ENCODE measurements around the gene SGMS1.

SGMS1 gene

DNA sequence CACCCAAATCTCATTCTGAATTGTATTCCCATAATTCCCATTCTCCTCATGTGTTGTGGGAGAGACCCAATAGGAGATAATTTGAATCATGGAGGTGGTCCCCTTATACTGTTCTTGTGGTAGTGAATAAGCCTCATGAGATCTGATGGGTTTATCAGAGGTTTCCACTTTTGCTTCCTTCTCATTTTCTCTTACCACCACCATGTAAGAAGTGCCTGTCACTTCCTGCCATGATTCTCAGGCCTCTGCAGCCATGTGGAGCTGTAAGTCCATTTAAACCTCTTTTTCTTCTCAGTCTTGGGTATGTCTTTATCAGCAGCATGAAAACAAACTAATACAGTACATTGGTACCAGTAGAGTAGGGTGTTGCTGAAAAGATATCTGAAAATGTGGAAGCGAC lies 274.2 kb downstream of the SGMS1 start:
- in situ Hi-C loops (cut with MboI; ENCODE audit: low sequenced_read_pairs): no loop called here

DNA sequence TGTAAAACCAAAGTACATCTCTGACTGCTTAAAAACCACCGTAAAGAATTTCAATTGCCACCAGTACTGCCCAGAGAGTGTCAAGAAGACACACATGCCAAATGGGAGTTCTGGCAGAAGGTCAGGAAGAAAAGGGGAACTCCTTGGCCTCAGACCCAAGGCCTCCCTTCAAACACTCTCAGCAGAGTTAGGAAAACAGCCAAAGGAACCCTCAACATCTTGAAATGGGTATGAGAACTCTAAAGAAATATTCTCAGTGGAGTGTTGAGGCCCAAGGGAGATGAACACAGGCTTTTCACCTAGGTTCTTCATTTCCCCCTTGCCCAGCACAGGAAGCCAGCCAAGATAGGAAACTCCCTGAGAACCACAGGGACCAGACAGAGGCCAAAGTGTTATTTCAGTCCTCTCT lies 276.4 kb downstream of the SGMS1 start:
- in situ Hi-C loops (cut with MboI; ENCODE audit: low sequenced_read_pairs): no loop called here

DNA sequence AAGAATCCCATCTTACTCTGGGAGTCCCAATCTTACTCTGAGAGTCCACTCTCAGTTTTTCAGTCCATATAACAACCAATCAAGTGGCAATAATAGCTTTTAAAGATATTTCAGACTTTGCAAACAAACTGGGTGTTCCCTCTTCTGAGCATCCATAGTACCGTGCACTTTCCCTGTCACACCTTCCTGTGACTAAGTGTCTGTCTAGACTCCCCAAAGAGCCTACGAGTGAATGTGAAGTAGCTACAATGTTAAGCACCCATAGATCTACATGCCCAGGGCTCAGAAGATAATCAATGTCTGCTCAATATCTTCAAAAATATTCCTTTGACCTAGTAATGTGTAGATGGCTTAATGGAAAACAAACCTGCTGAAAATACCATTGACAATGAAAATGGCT lies 276.8 kb downstream of the SGMS1 start:
- in situ Hi-C loops (cut with MboI; ENCODE audit: low sequenced_read_pairs): no loop called here

DNA sequence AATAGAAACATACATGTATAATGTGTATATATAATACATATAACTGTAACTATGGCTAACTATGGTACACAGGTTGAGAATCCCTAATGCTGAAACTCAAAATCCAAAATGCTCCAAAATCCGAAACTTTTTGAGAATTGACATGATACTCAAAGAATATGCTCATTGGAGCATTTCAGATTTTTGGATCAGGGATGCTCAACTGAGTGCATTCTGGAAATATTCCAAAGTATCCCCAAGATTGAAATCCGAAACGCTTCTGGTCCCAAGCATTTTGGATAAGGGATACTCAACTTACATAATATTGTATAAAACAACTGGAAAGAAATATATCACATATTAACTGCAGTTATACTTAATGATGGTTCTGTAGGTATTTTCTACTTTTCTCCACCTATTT lies 278.2 kb downstream of the SGMS1 start:
- in situ Hi-C loops (cut with MboI; ENCODE audit: low sequenced_read_pairs): no loop called here

GRCh38 chr10:50343702-50344331 lies 279.9 kb downstream of the SGMS1 start:
- in situ Hi-C loops (cut with MboI; ENCODE audit: low sequenced_read_pairs): no loop called here

DNA sequence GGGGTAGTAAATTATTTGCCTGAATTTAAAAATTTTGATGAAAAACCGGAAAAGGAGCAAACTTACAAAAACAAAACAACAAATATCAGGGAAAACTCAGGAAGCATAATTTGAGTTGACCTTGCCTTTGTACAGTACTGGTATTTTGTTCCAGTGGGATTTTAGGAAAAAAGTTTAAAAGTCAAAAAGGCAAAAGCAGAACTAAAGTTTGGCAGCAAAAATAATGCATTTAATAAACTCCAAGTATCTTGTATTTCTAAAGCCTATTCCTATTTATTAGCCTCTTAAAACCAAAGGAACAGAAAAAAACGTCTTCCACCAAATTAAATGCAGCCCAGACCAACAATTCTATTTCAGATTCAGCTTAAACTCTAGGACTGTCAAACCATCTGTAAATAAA lies 281.8 kb downstream of the SGMS1 start:
- in situ Hi-C loops (cut with MboI; ENCODE audit: low sequenced_read_pairs): no loop called here

DNA sequence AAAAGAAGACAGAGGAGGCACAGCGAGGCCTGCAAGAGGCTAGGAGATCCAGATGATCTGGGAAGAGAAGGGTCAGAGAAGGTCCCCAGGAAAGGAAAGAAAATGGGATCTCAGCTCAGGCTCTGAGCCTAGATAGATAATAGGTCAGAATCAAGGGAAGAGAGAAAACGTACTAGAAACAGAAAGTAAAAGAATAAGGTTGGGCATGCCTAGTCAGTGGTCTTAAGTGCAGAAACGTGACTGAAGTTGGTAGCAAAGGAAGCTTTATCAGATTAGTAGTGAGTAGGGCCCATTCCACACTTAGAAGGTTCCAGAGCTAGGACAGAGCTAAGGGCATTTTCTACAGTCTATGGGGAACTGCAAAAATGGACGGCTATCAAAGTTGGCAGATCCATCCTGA lies 287.6 kb downstream of the SGMS1 start:
- in situ Hi-C loops (cut with MboI; ENCODE audit: low sequenced_read_pairs): no loop called here

DNA sequence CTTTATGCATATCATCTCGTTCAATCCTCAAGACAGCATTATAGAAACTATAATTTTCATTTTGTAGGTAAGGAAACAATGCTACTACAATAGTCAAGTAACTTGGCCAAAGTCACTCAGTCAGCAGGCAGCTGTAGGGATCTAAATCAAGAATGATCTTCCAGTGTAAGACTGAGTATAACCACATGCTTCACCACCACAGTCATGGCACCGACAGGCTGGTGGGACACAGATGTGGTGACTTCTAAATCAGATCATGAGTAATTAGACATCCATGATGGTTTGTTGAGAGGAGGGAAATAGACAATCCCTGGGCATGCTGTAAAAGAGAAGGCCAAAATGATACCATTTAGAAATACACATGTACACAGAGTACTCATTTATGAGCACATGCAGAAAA lies 288.4 kb downstream of the SGMS1 start:
- in situ Hi-C loops (cut with MboI; ENCODE audit: low sequenced_read_pairs): no loop called here

- in situ Hi-C loops (cut with MboI; ENCODE audit: low sequenced_read_pairs): no loop called here
Measured at GRCh38 chr10:50334273-50334672, 289.5 kb downstream of the SGMS1 start.

DNA sequence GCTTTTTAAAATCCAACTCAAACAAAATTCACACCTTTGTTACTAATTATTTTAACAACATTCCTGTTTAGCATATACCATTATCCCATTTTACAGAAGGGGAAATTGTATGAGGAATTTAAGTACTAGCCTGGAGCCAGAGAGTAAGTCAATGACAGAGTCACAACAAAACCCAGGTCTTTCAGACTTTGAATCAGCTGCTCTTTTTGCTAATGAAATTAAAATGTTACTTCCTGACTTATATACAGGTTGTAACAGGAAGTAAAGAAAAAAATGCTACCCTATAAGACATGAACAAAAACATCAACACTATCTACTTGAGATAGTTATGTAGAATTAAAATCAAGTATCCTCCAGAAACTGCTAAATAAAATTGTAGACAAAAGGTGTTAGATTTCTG lies 289.9 kb downstream of the SGMS1 start:
- in situ Hi-C loops (cut with MboI; ENCODE audit: low sequenced_read_pairs): no loop called here

DNA sequence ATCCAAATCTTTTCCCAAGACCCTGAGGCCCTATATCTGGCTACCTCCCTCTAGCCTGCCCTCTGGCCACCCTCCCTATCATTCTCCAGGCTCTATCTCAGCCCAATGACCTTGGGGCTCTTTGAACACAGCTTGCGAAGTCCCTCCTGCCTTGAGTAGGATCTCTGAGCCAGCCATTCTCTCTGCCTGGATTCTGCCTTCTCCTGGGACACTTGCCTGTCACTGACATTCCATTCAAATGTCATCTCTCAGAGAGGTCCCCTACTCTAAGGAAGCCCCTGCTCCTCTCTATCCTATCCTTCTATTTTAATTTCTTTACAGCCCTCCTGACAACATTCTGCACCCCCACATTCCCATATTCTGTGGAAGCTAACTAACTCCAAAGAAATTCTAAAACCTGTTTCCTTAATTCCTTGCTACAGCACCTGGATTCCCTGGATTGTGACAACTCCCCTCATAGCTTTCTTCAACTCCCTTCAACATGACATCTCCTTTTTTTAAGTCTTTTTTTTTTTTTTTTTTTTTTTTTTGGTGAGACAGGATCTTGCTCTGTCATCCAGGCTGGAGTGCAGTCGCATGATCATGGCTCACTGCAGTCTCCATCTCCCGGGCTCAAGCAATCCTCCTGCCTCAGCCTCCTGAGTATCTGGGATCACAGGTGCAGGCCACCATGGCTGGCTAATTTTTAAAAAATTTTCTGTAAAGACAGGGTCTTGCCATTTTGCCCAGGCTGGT lies 291.5 kb downstream of the SGMS1 start:
- in situ Hi-C loops (cut with MboI; ENCODE audit: low sequenced_read_pairs): no loop called here

DNA sequence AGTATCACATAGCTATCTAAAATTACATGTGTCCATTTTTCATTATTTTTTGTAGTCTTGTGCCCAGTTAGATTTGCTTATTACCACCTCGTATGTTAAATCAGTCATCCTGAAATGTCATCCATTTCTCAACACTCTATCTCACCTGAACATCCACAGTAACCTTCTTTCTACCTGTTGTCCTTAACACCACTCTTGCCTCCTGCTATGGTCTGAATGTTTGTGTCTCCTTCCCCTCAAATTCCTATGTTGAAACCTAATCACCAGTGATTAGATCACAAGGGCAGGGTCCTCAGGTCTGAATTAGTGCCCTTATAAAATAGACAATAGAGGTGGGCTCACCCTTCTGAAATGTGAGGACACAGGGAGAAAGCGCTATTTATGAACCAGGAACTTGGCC lies 292.3 kb downstream of the SGMS1 start:
- in situ Hi-C loops (cut with MboI; ENCODE audit: low sequenced_read_pairs): no loop called here

GRCh38 chr10:50326757-50327701 lies 296.7 kb downstream of the SGMS1 start:
- in situ Hi-C loops (cut with MboI; ENCODE audit: low sequenced_read_pairs): no loop called here

DNA sequence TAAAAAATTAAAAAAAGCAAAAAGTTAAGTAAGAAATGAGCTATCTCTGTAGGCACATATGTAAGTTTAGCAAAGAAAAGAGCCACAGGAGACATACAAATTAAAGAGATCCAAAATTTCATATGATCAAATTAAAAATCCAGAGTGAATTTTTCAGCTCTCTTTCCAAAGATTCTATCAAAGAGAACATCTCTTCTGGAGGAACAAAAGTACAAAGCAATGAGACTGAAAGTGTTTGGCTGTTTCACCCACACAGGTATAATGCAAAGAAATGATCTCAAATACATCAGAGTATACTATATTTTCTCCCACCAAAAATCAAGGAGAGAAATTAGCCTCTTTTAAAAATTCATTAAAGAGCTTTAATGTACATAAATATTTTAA lies 297.6 kb downstream of the SGMS1 start:
- in situ Hi-C loops (cut with MboI; ENCODE audit: low sequenced_read_pairs): no loop called here

DNA sequence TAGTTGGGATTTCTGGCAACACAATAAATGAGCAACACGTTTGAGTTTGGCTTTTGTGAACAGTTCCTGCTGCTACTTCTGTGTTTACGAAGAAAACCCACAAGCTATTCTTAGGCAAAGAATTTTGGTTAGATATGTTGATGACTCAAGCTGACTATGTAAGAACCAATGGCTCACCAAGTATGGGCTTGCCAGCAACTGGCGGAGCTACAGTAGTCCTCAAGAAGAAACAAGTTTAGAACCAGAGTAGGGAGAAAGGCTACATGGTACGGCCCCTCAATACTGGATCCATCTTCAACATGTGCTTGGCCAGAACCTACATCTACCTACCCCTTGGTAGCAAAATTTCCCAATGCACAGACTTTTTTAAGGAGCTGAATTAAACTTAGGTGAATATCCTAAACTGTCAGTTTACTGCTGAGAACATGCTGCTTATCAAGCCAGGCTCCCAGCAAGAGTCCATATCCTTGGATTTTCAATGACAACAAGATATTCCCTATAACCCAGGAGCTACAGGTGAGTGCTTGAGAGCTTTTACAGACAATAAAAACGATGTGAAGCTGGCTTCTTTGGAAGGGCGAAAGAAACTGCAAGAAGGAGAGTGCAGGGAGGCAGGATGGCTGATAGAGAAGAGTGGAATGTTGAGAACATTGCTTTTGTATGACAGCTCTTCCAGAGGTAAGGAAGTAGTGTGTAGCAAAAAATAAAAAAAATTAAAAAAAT lies 298.1 kb downstream of the SGMS1 start:
- in situ Hi-C loops (cut with MboI; ENCODE audit: low sequenced_read_pairs): no loop called here

DNA sequence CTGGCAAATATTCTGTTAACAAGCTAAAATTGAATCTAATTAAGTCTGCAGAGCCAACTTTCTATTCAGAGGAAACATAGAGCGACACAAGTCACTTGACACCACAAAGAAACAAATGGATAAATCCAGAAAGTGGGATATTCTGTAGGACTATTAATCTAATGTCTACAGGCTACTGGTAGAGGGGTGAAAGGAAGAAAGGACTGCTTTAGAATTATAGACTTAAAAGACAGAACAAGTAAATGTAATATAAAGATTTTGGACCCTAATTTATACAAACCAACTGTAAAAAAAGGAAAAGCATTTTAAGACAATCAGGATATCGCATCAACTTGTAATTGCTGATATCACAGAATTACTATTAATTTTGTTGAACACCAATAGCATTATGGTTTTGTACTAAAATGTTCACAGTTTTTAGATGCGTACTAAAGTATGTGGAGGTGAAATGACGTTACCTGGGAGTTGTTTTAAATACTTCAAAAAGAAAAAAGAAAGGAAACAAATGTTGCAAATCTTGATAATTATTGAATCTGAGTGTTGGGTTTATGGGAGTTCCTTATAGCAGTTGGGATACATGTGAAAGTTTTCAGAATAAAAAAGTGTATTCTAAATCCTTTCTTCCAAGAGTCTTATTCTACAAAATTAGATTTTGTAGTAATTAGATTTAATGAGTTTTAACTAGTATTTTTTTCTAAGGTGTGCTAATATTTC lies 298.9 kb downstream of the SGMS1 start:
- in situ Hi-C loops (cut with MboI; ENCODE audit: low sequenced_read_pairs): no loop called here

DNA sequence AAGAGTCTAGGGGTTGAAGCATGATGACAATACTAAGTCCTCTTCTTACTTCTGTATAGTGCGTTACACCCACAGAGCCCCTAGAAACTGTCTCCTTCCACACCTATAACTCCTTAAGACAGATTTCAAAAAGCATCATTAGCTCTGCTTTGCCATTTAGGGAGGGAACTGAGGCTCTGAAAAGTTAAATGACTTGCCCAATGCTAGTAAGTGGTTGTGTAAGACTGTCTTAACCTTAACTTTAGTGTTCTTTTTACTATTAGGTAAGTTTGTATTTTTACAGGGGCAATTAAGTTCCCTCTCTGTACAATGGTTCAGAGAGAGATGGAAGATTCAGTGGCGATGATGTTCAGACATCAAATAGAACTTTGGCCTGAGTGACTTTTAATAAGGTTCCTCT lies 299.7 kb downstream of the SGMS1 start:
- in situ Hi-C loops (cut with MboI; ENCODE audit: low sequenced_read_pairs): no loop called here

DNA sequence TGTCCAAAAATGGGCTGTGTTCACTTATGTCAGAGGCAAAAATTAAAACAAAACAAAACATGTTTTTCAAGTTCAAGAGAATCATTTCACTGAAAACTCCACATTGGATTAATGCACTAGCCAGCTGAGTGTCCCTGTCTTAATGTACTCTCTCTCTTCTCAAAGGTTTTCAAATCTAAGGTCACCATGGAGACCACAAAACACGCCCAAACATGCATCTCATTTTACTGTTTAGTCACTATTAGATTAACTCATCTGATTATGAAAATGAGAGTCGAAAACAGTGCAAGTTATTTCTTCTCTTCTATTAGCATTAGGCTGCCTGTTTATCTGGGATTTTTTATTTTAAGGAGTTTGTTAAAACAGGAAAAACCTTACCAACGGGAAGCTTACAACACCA lies 301.7 kb downstream of the SGMS1 start:
- in situ Hi-C loops (cut with MboI; ENCODE audit: low sequenced_read_pairs): no loop called here

- in situ Hi-C loops (cut with MboI; ENCODE audit: low sequenced_read_pairs): no loop called here
Measured at GRCh38 chr10:50318129-50318528, 305.6 kb downstream of the SGMS1 start.

All from HL-60/S4 (cell line).